Neural progenitor cell (in vitro differentiated cells): ENCODE measurements around the gene TNNT3. TPM values are rescaled to one million over a fixed set of nuclear protein-coding genes. Genes with fewer than 3 reads are reported as not detected.

Experiments
- DNase-seq: peaks from one replicate; pipeline ENCODE4 v3.0.0-alpha.2; 2016; ENCODE audit warnings: low spot score
- H2AFZ ChIP-seq: fragments of 200-600 bp; sonication (generic); replicated peaks from 2 replicates; pipeline ENCODE4 v1.6.1; 2016; ENCODE audit warnings: antibody characterized with exemption
- H3F3A ChIP-seq: fragments of 200-600 bp; sonication (generic); 2 replicates; pipeline ENCODE4 v1.6.1; 2016; ENCODE audit warnings: antibody characterized with exemption, low read depth
- H3K27ac ChIP-seq: fragments of 200-600 bp; sonication (generic); 2 replicates; pipeline ENCODE4 v1.5.1; 2016; ENCODE audit warnings: mild to moderate bottlenecking
- H3K27me3 ChIP-seq: fragments of 200-600 bp; sonication (generic); 2 replicates; pipeline ENCODE4 v1.6.1; 2016; ENCODE audit warnings: mild to moderate bottlenecking, moderate library complexity
- H3K36me3 ChIP-seq: fragments of 200-600 bp; sonication (generic); 2 replicates; pipeline ENCODE4 v1.5.1; 2016
- H3K4me1 ChIP-seq: fragments of 200-600 bp; sonication (generic); 2 replicates; pipeline ENCODE4 v1.6.1; 2016; ENCODE audit warnings: mixed run types
- H3K4me2 ChIP-seq: fragments of 200-600 bp; sonication (generic); 2 replicates; pipeline ENCODE4 v1.6.1; 2016
- H3K4me3 ChIP-seq: fragments of 200-600 bp; sonication (generic); 2 replicates; pipeline ENCODE4 v1.5.1; 2016
- H3K79me2 ChIP-seq: fragments of 200-600 bp; sonication (generic); 2 replicates; pipeline ENCODE4 v1.6.1; 2016; ENCODE audit warnings: low read depth
- H3K9ac ChIP-seq: fragments of 200-600 bp; sonication (generic); 2 replicates; pipeline ENCODE4 v1.6.1; 2016
- H3K9me3 ChIP-seq: fragments of 200-600 bp; sonication (generic); 2 replicates; pipeline ENCODE4 v1.5.1; 2016; ENCODE audit warnings: low read depth
- H4K20me1 ChIP-seq: fragments of 200-600 bp; sonication (generic); 2 replicates; pipeline ENCODE4 v1.6.1; 2016; ENCODE audit warnings: low read depth
- H3K27ac Mint-ChIP-seq: 3 replicates; pipeline ENCODE4 v1.8.0; 2021; ENCODE audit warnings: mixed read lengths
- H3K27me3 Mint-ChIP-seq: 2 replicates; pipeline ENCODE4 v1.8.0; 2022; ENCODE audit warnings: low read depth, mild to moderate bottlenecking, inconsistent platforms, moderate library complexity, mixed read lengths; ENCODE audit not compliant: insufficient read depth
- H3K36me3 Mint-ChIP-seq: 3 replicates; pipeline ENCODE4 v1.8.0; 2021; ENCODE audit warnings: mixed read lengths
- H3K4me1 Mint-ChIP-seq: 3 replicates; pipeline ENCODE4 v1.8.0; 2021; ENCODE audit warnings: mixed read lengths
- H3K4me3 Mint-ChIP-seq: 3 replicates; pipeline ENCODE4 v1.8.0; 2021; ENCODE audit warnings: mild to moderate bottlenecking, moderate library complexity, mixed read lengths
- H3K9me3 Mint-ChIP-seq: 3 replicates; pipeline ENCODE4 v1.8.0; 2020; ENCODE audit warnings: mixed read lengths
- CTCF ChIP-seq: fragments of 200-600 bp; sonication (generic); IDR thresholded peaks from 2 replicates; pipeline ENCODE4 v1.5.1; 2017; ENCODE audit warnings: antibody characterized with exemption, mild to moderate bottlenecking
- EZH2 ChIP-seq: fragments of 200-600 bp; sonication (generic); IDR thresholded peaks from 2 replicates; pipeline ENCODE4 v1.6.1; 2017; ENCODE audit warnings: antibody characterized with exemption, mild to moderate bottlenecking, moderate library complexity
- EZH2phosphoT487 ChIP-seq: fragments of 200-600 bp; sonication (generic); IDR thresholded peaks from 2 replicates; pipeline ENCODE4 v1.6.1; 2017; ENCODE audit warnings: antibody characterized with exemption
- total RNA-seq: library from RNA; depleted of rRNA; stranded (reverse); fragments of >200 nt; gene quantifications from 2 replicates; pipeline ENCODE4 v1.2.3, GENCODE V29; 2015; ENCODE audit warnings: low replicate concordance

TNNT3 gene
- total RNA-seq, 1 donor from 2014 or later: 0.92 TPM

GRCh38 chr11:1887451-1888346 is 31.8 kb upstream of the TNNT3 start:
- H3K9me3 ChIP-seq: no peaks in the 10 kb centered on the region
- Mint-ChIP-seq H3K9me3 (no peaks in the 10 kb centered on the region), H3K4me3 (no peak overlapping the region), H3K36me3 (no peaks in the 10 kb centered on the region), H3K27ac (no peak overlapping the region), H3K27me3 (peaks cover 4% of the 10 kb centered on the region), H3K4me1 (no peaks in the 10 kb centered on the region)
- H3K27me3 ChIP-seq: peaks cover 7% of the 10 kb centered on the region
- no peaks in the 10 kb centered on the region for H3K36me3 ChIP-seq
- no peak overlapping the region for H3K27ac ChIP-seq
- H3K4me2 ChIP-seq: no peak overlapping the region
- H3K9ac ChIP-seq: no peak overlapping the region
- H3K4me1 ChIP-seq: peaks cover 4% of the 10 kb centered on the region
- no peak overlapping the region for H2AFZ ChIP-seq
- no peaks in the 10 kb centered on the region for H3F3A ChIP-seq
- no peaks in the 10 kb centered on the region for H4K20me1 ChIP-seq
- no peaks in the 10 kb centered on the region for H3K79me2 ChIP-seq
- no peak for TF ChIP-seq EZH2
- no peak for TF ChIP-seq EZH2phosphoT487
- no peak for TF ChIP-seq CTCF
- DNase-seq: no peak
- no peak overlapping the region for H3K4me3 ChIP-seq

- H3K4me2 ChIP-seq: no peak overlapping the region
- no peak for TF ChIP-seq EZH2phosphoT487
- H3K27me3 ChIP-seq: peaks cover 7% of the 10 kb centered on the region
- no peak overlapping the region for H3K4me3 ChIP-seq
- H3K9me3 ChIP-seq: no peaks in the 10 kb centered on the region
- H3K4me1 ChIP-seq: no peaks in the 10 kb centered on the region
- H3K4me1 Mint-ChIP-seq: no peaks in the 10 kb centered on the region
- H3K79me2 ChIP-seq: no peaks in the 10 kb centered on the region
- H3K9me3 Mint-ChIP-seq: no peaks in the 10 kb centered on the region
- no peaks in the 10 kb centered on the region for H3K36me3 ChIP-seq
- H3K36me3 Mint-ChIP-seq: no peaks in the 10 kb centered on the region
- peak overlapping the region; percentile 51 for H3K27ac Mint-ChIP-seq
- H2AFZ ChIP-seq: no peak overlapping the region
- H3F3A ChIP-seq: no peaks in the 10 kb centered on the region
- no peaks in the 10 kb centered on the region for H4K20me1 ChIP-seq
- no peak overlapping the region for H3K27ac ChIP-seq
- no peak overlapping the region for H3K9ac ChIP-seq
- H3K4me3 Mint-ChIP-seq: no peak overlapping the region
- DNase-seq: no peak
- H3K27me3 Mint-ChIP-seq: peaks cover 5% of the 10 kb centered on the region
These were observed 31.2 kb upstream of the TNNT3 start for GRCh38 chr11:1888347-1888753.

GRCh38 chr11:1888811-1889210 is 30.7 kb upstream of the TNNT3 start:
- Mint-ChIP-seq H3K9me3 (no peaks in the 10 kb centered on the region), H3K4me3 (no peak overlapping the region), H3K36me3 (no peaks in the 10 kb centered on the region), H3K4me1 (no peaks in the 10 kb centered on the region), H3K27ac (peak overlapping the region; percentile 51), H3K27me3 (peaks cover 5% of the 10 kb centered on the region)
- DNase-seq: no peak
- Histone ChIP-seq H3K9me3 (no peaks in the 10 kb centered on the region), H3F3A (no peaks in the 10 kb centered on the region), H3K27ac (no peak overlapping the region), H3K4me2 (no peak overlapping the region), H3K27me3 (peaks cover 7% of the 10 kb centered on the region), H2AFZ (no peak overlapping the region), H3K4me3 (no peak overlapping the region), H3K79me2 (no peaks in the 10 kb centered on the region), H3K4me1 (no peaks in the 10 kb centered on the region), H3K36me3 (no peaks in the 10 kb centered on the region), H4K20me1 (no peaks in the 10 kb centered on the region), H3K9ac (no peak overlapping the region)
- TF ChIP-seq CTCF (no peak), EZH2 (no peak), EZH2phosphoT487 (no peak)

GRCh38 chr11:1889224-1889930 is 30.1 kb upstream of the TNNT3 start:
- H3F3A ChIP-seq: no peaks in the 10 kb centered on the region
- H3K27me3 ChIP-seq: peaks cover 7% of the 10 kb centered on the region
- no peaks in the 10 kb centered on the region for H3K36me3 ChIP-seq
- Mint-ChIP-seq H3K27ac (no peak overlapping the region), H3K9me3 (no peaks in the 10 kb centered on the region), H3K4me1 (no peaks in the 10 kb centered on the region), H3K36me3 (no peaks in the 10 kb centered on the region), H3K4me3 (no peak overlapping the region), H3K27me3 (peaks cover 5% of the 10 kb centered on the region)
- H2AFZ ChIP-seq: no peak overlapping the region
- no peaks in the 10 kb centered on the region for H3K9me3 ChIP-seq
- H3K9ac ChIP-seq: no peak overlapping the region
- H3K79me2 ChIP-seq: no peaks in the 10 kb centered on the region
- no peak for DNase-seq
- H3K4me1 ChIP-seq: no peaks in the 10 kb centered on the region
- TF ChIP-seq CTCF: no peak
- no peak for TF ChIP-seq EZH2phosphoT487
- TF ChIP-seq EZH2: no peak
- H3K27ac ChIP-seq: no peak overlapping the region
- no peak overlapping the region for H3K4me3 ChIP-seq
- H3K4me2 ChIP-seq: no peak overlapping the region
- no peaks in the 10 kb centered on the region for H4K20me1 ChIP-seq
